NCI-H446 (cell line): ENCODE results near the gene CRYL1.

Experiments used
- DNase-seq, 2 experiments: peaks; one replicate each; lab custom pipeline; 2025; lab: John Stamatoyannopoulos, UW

CRYL1 gene

GRCh38 chr13:20370815-20371421 lies 154.7 kb downstream of the CRYL1 start:
- no peak for DNase-seq

- DNase-seq, result no peak
These were observed 155.7 kb downstream of the CRYL1 start for GRCh38 chr13:20369886-20370361.

GRCh38 chr13:20366056-20366455 lies 159.6 kb downstream of the CRYL1 start:
- no peak for DNase-seq

GRCh38 chr13:20363603-20364002 lies 162.1 kb downstream of the CRYL1 start:
- no peak for DNase-seq

- no peak for DNase-seq
These were observed 162.5 kb downstream of the CRYL1 start for GRCh38 chr13:20363172-20363571.

GRCh38 chr13:20362484-20363041 lies 163.1 kb downstream of the CRYL1 start:
- DNase-seq, result no peak

- no peak for DNase-seq
These were observed 164.7 kb downstream of the CRYL1 start for GRCh38 chr13:20360835-20361412.

GRCh38 chr13:20360041-20360491 lies 165.6 kb downstream of the CRYL1 start:
- DNase-seq, result peak in 1 of 2 experiments; percentile 34

GRCh38 chr13:20359335-20359734 lies 166.3 kb downstream of the CRYL1 start:
- DNase-seq, result no peak

- DNase-seq, result no peak
These were observed 167.6 kb downstream of the CRYL1 start for GRCh38 chr13:20358022-20358421.

- DNase-seq, result no peak
These were observed 169.2 kb downstream of the CRYL1 start for GRCh38 chr13:20356444-20356843.

- no peak for DNase-seq
These were observed 170.9 kb downstream of the CRYL1 start for GRCh38 chr13:20354722-20355121.

GRCh38 chr13:20353973-20354372 lies 171.7 kb downstream of the CRYL1 start:
- no peak for DNase-seq
